Motor neuron (in vitro differentiated cells): ENCODE results near the gene HK1. TPM values are rescaled to one million over a fixed set of nuclear protein-coding genes. Genes with fewer than 3 reads are reported as not detected.

Source experiments
- ATAC-seq, 8 experiments: fragments of 200-7000 bp; cut with Tn5 transposase; replicated peaks in 6 of 8; 2 replicates each; pipeline ENCODE4 v1.8.0; 2021; ENCODE audit warnings: mild to moderate bottlenecking in 8 of 8, moderate library complexity in 8 of 8
- H3K27ac ChIP-seq, 2 donors: fragments of 250-450 bp; sonication (Bioruptor Pico); 2 replicates each; pipeline ENCODE4 v1.9.0; 2021; ENCODE audit warnings: antibody characterized with exemption in 2 of 2, mild to moderate bottlenecking in 2 of 2, moderate library complexity in 1 of 2
- H3K4me1 ChIP-seq, 2 donors: fragments of 250-450 bp; sonication (Bioruptor Pico); replicated peaks in 1 of 2; 2 replicates each; pipeline ENCODE4 v1.6.1; 2021; ENCODE audit warnings: antibody characterized with exemption in 2 of 2, mild to moderate bottlenecking in 2 of 2, moderate library complexity in 1 of 2
- H3K4me3 ChIP-seq, 5 donors: fragments of 250-450 bp; sonication (Bioruptor Pico); 2 replicates each; pipeline ENCODE4 v1.9.0; 2021; ENCODE audit warnings: antibody characterized with exemption in 5 of 5, mild to moderate bottlenecking in 5 of 5, moderate library complexity in 4 of 5
- WGBS, 10 experiments: fragments of 450-650 bp; shearing (Covaris generic); methylation state at CpG; one replicate each; pipeline ENCODE4 v1.0.0; 2022; 5-methylcytosine and 5-hydroxymethylcytosine counted together
- in situ Hi-C, 9 experiments: fragments of 400-800 bp; cut with MboI; loops; one replicate each; pipeline ENCODE4 v1.15.0; 2021; ENCODE audit warnings: low sequenced_read_pairs in 9 of 9, low pct_unique_long_range_greater_than_20kb in 2 of 9; ENCODE audit not compliant: unreplicated experiment in 9 of 9
- total RNA-seq, 8 experiments: library from RNA; unstranded; fragments of 300-600 nt; gene quantifications; 2 replicates each; pipeline versions ENCODE4 v1.2.3 to v1.2.4, GENCODE V29; 2022

The HK1 gene
- total RNA-seq, 8 experiments from 2014 or later, result 53.8 to 113 (median 83.7) TPM

- H3K4me1 ChIP-seq, result peaks cover 0 to 4% of the 10 kb centered on the region in 2 donors
- ATAC-seq, result no peak
- H3K27ac ChIP-seq, result no peak overlapping the region
- 60 to 100% (median 93%) methylated on average over 1 to 9 of the region's 11 CpGs; no CpG with 5 or more reads in 4 of the 10 experiments for WGBS, 10 experiments
- in situ Hi-C loops, result loop anchor here in 1 of 9 experiments (25.0 kb wide), 1 partner anchor 202 kb away; the partner anchor contains the start of gene FAM241B
- no peak overlapping the region for H3K4me3 ChIP-seq
Observed at GRCh38 chr10:69434926-69435325, 156.6 kb downstream of the HK1 start.

GRCh38 chr10:69435966-69436520 is 157.7 kb downstream of the HK1 start:
- in situ Hi-C loops, result loop anchor here in 1 of 9 experiments (25.0 kb wide), 1 partner anchor 201 kb away; the partner anchor contains the start of gene FAM241B
- ATAC-seq, result no peak
- Histone ChIP-seq H3K4me3 (no peak overlapping the region), H3K27ac (no peak overlapping the region), H3K4me1 (peaks cover 0 to 4% of the 10 kb centered on the region in 2 donors)
- WGBS, 10 experiments, result 64 to 100% (median 93%) methylated on average over 1 to 5 of the region's 14 CpGs; no CpG with 5 or more reads in 5 of the 10 experiments

GRCh38 chr10:69437321-69438259 is 159.3 kb downstream of the HK1 start:
- in situ Hi-C loops, result loop anchor here in 1 of 9 experiments (25.0 kb wide), 1 partner anchor 200 kb away; the partner anchor contains the start of gene FAM241B
- no peak for ATAC-seq
- Histone ChIP-seq H3K27ac (no peak overlapping the region), H3K4me3 (no peak overlapping the region), H3K4me1 (peaks cover 0 to 4% of the 10 kb centered on the region in 2 donors)
- WGBS, 10 experiments, result 51 to 90% (median 73%) methylated on average over 1 to 10 of the region's 13 CpGs

GRCh38 chr10:69438536-69439349 is 160.4 kb downstream of the HK1 start:
- Histone ChIP-seq H3K4me3 (no peak overlapping the region), H3K27ac (no peak overlapping the region), H3K4me1 (peaks cover 0 to 4% of the 10 kb centered on the region in 2 donors)
- WGBS, 10 experiments, result 0 to 83% (median 64%) methylated on average over 1 to 7 of the region's 10 CpGs; no CpG with 5 or more reads in 1 of the 10 experiments
- ATAC-seq, result peak in 3 of 8 experiments; percentile 86 to 91 (median 87)
- in situ Hi-C loops, result loop anchor here in 1 of 9 experiments (25.0 kb wide), 1 partner anchor 199 kb away; the partner anchor contains the start of gene FAM241B

- in situ Hi-C loops, result loop anchor here in 1 of 9 experiments (25.0 kb wide), 1 partner anchor 198 kb away; the partner anchor contains the start of gene FAM241B
- WGBS, 10 experiments, result 8 to 100% (median 90%) methylated on average over 1 to 3 of the region's 5 CpGs; no CpG with 5 or more reads in 6 of the 10 experiments
- H3K4me1 ChIP-seq, result peaks cover 0 to 4% of the 10 kb centered on the region in 2 donors
- no peak for ATAC-seq
- no peak overlapping the region for H3K27ac ChIP-seq
- no peak overlapping the region for H3K4me3 ChIP-seq
Observed at GRCh38 chr10:69439350-69439739, 161.0 kb downstream of the HK1 start.

- Histone ChIP-seq H3K27ac (no peak overlapping the region), H3K4me3 (no peak overlapping the region), H3K4me1 (peaks cover 0 to 4% of the 10 kb centered on the region in 2 donors)
- peak in 4 of 8 experiments; percentile 35 to 49 (median 37) for ATAC-seq
- in situ Hi-C loops, result loop anchor here in 1 of 9 experiments (25.0 kb wide), 1 partner anchor 197 kb away; the partner anchor contains the start of gene FAM241B
- 21 to 100% (median 57%) methylated on average over 1 to 2 of the region's 5 CpGs; no CpG with 5 or more reads in 4 of the 10 experiments for WGBS, 10 experiments
Observed at GRCh38 chr10:69439813-69440506, 161.7 kb downstream of the HK1 start.

- H3K27ac ChIP-seq, result no peak overlapping the region
- no peaks in the 10 kb centered on the region for H3K4me1 ChIP-seq
- H3K4me3 ChIP-seq, result no peak overlapping the region
- in situ Hi-C loops, result loop anchor here in 1 of 9 experiments (25.0 kb wide), 1 partner anchor 194 kb away; the partner anchor contains the start of gene FAM241B
- no peak for ATAC-seq
- 12 to 100% (median 75%) methylated on average over 1 of the region's 1 CpG; no CpG with 5 or more reads in 2 of the 10 experiments for WGBS, 10 experiments
Observed at GRCh38 chr10:69443354-69443753, 165.1 kb downstream of the HK1 start.

- no peaks in the 10 kb centered on the region for H3K4me1 ChIP-seq
- ATAC-seq, result no peak
- WGBS, 10 experiments, result 82 to 100% (median 90%) methylated on average over 1 to 4 of the region's 4 CpGs; no CpG with 5 or more reads in 2 of the 10 experiments
- H3K27ac ChIP-seq, result no peak overlapping the region
- no peak overlapping the region for H3K4me3 ChIP-seq
- in situ Hi-C loops, result loop anchor here in 1 of 9 experiments (25.0 kb wide), 1 partner anchor 192 kb away; the partner anchor contains the start of gene FAM241B
Observed at GRCh38 chr10:69445041-69445440, 166.7 kb downstream of the HK1 start.

GRCh38 chr10:69446229-69446628 is 167.9 kb downstream of the HK1 start:
- Histone ChIP-seq H3K4me3 (no peak overlapping the region), H3K4me1 (no peaks in the 10 kb centered on the region), H3K27ac (no peak overlapping the region)
- in situ Hi-C loops, result loop anchor here in 1 of 9 experiments (25.0 kb wide), 1 partner anchor 191 kb away; the partner anchor contains the start of gene FAM241B
- ATAC-seq, result no peak

- WGBS, 10 experiments, result 0 to 94% (median 44%) methylated on average over 1 to 3 of the region's 3 CpGs; no CpG with 5 or more reads in 2 of the 10 experiments
- in situ Hi-C loops, result loop anchor here in 1 of 9 experiments (25.0 kb wide), 1 partner anchor 191 kb away; the partner anchor contains the start of gene FAM241B
- no peaks in the 10 kb centered on the region for H3K4me1 ChIP-seq
- no peak overlapping the region for H3K27ac ChIP-seq
- peak in 2 of 8 experiments; percentile 10 to 50 for ATAC-seq
- H3K4me3 ChIP-seq, result no peak overlapping the region
Observed at GRCh38 chr10:69446650-69447151, 168.4 kb downstream of the HK1 start.

- Histone ChIP-seq H3K4me1 (no peaks in the 10 kb centered on the region), H3K4me3 (no peak overlapping the region), H3K27ac (no peak overlapping the region)
- in situ Hi-C loops, result loop anchor here in 1 of 9 experiments (25.0 kb wide), 1 partner anchor 187 kb away; the partner anchor contains the start of gene FAM241B
- 0 to 20% (median 6%) methylated on average over 1 of the region's 1 CpG; no CpG with 5 or more reads in 6 of the 10 experiments for WGBS, 10 experiments
- ATAC-seq, result peak in 3 of 8 experiments; percentile 21 to 28 (median 22)
Observed at GRCh38 chr10:69449841-69450240, 171.5 kb downstream of the HK1 start.
